ENCODE measurements around the gene CFDP1. TPM values are rescaled to one million over a fixed set of nuclear protein-coding genes. Genes with fewer than 3 reads are reported as not detected.

CFDP1 gene
- total RNA-seq, 1 donor from 2014 or later, result 59.7 TPM

- TF ChIP-seq, protein P1, sequence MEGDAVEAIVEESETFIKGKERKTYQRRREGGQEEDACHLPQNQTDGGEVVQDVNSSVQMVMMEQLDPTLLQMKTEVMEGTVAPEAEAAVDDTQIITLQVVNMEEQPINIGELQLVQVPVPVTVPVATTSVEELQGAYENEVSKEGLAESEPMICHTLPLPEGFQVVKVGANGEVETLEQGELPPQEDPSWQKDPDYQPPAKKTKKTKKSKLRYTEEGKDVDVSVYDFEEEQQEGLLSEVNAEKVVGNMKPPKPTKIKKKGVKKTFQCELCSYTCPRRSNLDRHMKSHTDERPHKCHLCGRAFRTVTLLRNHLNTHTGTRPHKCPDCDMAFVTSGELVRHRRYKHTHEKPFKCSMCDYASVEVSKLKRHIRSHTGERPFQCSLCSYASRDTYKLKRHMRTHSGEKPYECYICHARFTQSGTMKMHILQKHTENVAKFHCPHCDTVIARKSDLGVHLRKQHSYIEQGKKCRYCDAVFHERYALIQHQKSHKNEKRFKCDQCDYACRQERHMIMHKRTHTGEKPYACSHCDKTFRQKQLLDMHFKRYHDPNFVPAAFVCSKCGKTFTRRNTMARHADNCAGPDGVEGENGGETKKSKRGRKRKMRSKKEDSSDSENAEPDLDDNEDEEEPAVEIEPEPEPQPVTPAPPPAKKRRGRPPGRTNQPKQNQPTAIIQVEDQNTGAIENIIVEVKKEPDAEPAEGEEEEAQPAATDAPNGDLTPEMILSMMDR (IDR thresholded peaks at IDR 0.05; ENCODE audit: insufficient read depth, low read length, poor library complexity, severe bottlenecking), result no peak
- no peak for DNase-seq (ENCODE audit: low read depth)
- H3K4me3 ChIP-seq (ENCODE audit: low read depth, low read length), result no peak overlapping the region
- H3K36me3 ChIP-seq (ENCODE audit: control insufficient read depth, insufficient read depth, low read length), result peaks cover 4% of the 10 kb centered on the region
- H3K27me3 ChIP-seq (ENCODE audit: control insufficient read depth, insufficient read depth, low read length), result no peaks in the 10 kb centered on the region
These were observed 40.4 kb downstream of the CFDP1 start for GRCh38 chr16:75392906-75393305.

DNA sequence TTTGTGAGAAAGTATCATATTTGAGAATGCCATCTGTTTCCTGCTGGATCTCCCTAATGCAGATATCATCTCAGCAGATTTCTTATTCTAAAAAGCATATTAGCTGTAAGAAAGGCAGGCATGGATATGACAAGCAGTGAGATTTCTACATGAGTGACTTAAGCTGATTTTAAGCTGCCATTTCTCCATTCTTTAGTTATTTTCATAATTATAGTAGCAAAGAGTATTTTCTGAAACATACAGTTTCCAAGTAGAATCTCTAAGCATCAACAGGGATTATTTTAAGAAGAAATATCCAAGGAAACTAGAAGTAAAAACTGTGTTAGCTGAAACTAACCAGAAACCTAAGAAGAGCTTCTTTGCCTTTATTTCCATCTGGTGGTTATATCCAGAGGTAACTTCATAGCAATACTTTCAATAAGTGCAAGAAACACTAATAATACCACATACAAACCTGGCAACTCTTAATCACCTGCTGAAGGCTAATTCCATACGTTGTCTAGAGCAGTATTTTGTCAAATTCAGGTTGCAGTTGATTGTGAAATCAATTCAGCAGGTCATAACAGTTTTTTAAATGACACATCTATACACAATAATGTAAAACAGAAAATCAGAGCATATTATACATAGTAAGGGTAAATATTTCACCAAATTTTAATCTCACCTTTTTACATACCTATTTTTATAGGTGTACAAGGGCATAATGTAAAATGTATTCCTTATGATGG lies 42.2 kb downstream of the CFDP1 start:
- H3K36me3 ChIP-seq (ENCODE audit: control insufficient read depth, insufficient read depth, low read length), result peaks cover 4% of the 10 kb centered on the region
- no peak overlapping the region for H3K4me3 ChIP-seq (ENCODE audit: low read depth, low read length)
- DNase-seq (ENCODE audit: low read depth), result no peak
- TF ChIP-seq, protein P1 (IDR thresholded peaks at IDR 0.05; ENCODE audit: insufficient read depth, low read length, poor library complexity, severe bottlenecking), result no peak
- no peaks in the 10 kb centered on the region for H3K27me3 ChIP-seq (ENCODE audit: control insufficient read depth, insufficient read depth, low read length)

GRCh38 chr16:75389096-75389690 lies 44.1 kb downstream of the CFDP1 start:
- no peak for DNase-seq (ENCODE audit: low read depth)
- H3K27me3 ChIP-seq (ENCODE audit: control insufficient read depth, insufficient read depth, low read length), result no peaks in the 10 kb centered on the region
- no peak overlapping the region for H3K4me3 ChIP-seq (ENCODE audit: low read depth, low read length)
- TF ChIP-seq, protein P1 (IDR thresholded peaks at IDR 0.05; ENCODE audit: insufficient read depth, low read length, poor library complexity, severe bottlenecking), result no peak
- peaks cover 4% of the 10 kb centered on the region for H3K36me3 ChIP-seq (ENCODE audit: control insufficient read depth, insufficient read depth, low read length)

GRCh38 chr16:75387951-75388350 lies 45.4 kb downstream of the CFDP1 start:
- no peak overlapping the region for H3K4me3 ChIP-seq (ENCODE audit: low read depth, low read length)
- H3K36me3 ChIP-seq (ENCODE audit: control insufficient read depth, insufficient read depth, low read length), result peaks cover 1% of the 10 kb centered on the region
- no peaks in the 10 kb centered on the region for H3K27me3 ChIP-seq (ENCODE audit: control insufficient read depth, insufficient read depth, low read length)
- DNase-seq (ENCODE audit: low read depth), result no peak
- TF ChIP-seq, protein P1 (IDR thresholded peaks at IDR 0.05; ENCODE audit: insufficient read depth, low read length, poor library complexity, severe bottlenecking), result no peak

DNA sequence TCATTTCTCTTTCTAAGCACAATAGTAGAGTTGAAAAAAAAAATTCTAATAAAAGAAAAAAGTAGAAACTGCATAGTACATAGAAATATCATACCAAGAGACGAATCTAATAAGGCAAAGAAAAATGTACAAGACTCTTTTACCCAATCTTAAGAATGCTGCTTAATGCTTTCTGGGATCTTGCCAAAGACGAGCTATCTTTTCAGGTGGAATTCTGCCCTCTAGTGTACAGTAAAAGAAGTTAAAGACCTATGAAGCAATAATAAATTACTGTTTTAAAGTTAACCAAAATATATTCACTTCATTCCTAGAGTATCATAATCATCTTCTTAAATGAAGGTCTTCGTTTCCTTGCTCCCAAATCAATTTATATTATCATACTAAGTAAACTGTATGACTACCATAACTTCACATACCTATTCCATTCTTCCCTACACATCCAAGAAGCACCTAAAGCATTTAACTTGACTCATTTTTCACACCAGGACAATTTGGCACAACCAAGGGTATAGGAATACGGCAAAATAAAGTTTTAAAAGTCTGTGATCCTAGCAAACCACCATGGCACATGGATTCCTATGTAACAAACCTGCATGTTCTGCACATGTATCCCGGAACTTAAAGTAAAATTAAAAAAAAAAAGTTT lies 47.7 kb downstream of the CFDP1 start:
- TF ChIP-seq, protein P1 (IDR thresholded peaks at IDR 0.05; ENCODE audit: insufficient read depth, low read length, poor library complexity, severe bottlenecking), result peak; percentile 37
- H3K27me3 ChIP-seq (ENCODE audit: control insufficient read depth, insufficient read depth, low read length), result no peaks in the 10 kb centered on the region
- DNase-seq (ENCODE audit: low read depth), result peak; percentile 43
- no peak overlapping the region for H3K4me3 ChIP-seq (ENCODE audit: low read depth, low read length)
- H3K36me3 ChIP-seq (ENCODE audit: control insufficient read depth, insufficient read depth, low read length), result no peaks in the 10 kb centered on the region

All from kidney epithelial cell (primary cell).